ENCODE data around the gene WFDC8. TPM values are rescaled to one million over a fixed set of nuclear protein-coding genes. Genes with fewer than 3 reads are reported as not detected.
"Not testable (repeated sequence)": the region's sequence is repeated elsewhere in the genome, so short reads cannot be mapped to it uniquely, and the experiment has no call there.

WFDC8 gene
- polyA plus RNA-seq, 2 of the 4 experiments (the other 2 are of a cell fraction): not detected

DNA sequence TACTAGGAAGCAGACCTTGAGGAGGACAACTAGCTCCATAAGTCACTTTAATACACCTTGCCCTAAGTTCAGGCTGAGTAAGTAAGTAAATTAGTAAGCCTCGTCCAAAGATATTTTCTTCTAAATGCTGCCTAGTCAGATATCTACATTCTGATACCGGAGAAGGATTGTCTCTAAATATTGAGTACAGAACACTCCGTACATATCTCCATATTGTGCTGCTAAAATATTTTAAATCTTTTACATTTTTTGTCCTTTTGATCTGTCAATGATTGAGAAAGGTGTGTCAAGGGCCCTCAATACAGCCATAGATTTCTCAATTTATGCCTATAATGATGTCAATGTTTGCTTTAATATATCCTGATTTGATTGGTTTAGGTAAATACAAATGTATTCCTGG lies 3.2 kb downstream of the WFDC8 start:
- no peak overlapping the region for H3K4me2 ChIP-seq
- ChIA-PET POLR2A (no interaction called here), CTCF (no interaction called here)
- H3K9me3 ChIP-seq: no peaks in the 10 kb centered on the region
- no peak overlapping the region for H3K4me3 ChIP-seq
- FAIRE-seq (no peak), DNase-seq (ENCODE audit: low read depth in 1 of 2, low spot score in 1 of 2) (no peak), ATAC-seq (no peak)
- TF ChIP-seq FOSB (CRISPR knock-in tag; IDR thresholded peaks at IDR 0.05) (no peak), GATA3 (IDR thresholded peaks at IDR 0.05; ENCODE audit: borderline replicate concordance) (no peak), NFE2L2 (conservative IDR thresholded peaks at IDR 0.05; ENCODE audit: low read length) (no peak), ESRRA (IDR thresholded peaks at IDR 0.05; ENCODE audit: borderline replicate concordance, low read length) (no peak), MAFK (IDR thresholded peaks at IDR 0.05; ENCODE audit: partially characterized antibody) (no peak), CEBPB (IDR thresholded peaks at IDR 0.05) (no peak)
- TF ChIP-seq, protein P1, sequence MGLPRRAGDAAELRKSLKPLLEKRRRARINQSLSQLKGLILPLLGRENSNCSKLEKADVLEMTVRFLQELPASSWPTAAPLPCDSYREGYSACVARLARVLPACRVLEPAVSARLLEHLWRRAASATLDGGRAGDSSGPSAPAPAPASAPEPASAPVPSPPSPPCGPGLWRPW (IDR thresholded peaks at IDR 0.05): no peak
- 28% methylated on average over 3 of the region's 3 CpGs for WGBS (ENCODE audit: missing lambda C conversion rate)
- H3K27ac ChIP-seq: no peak overlapping the region
- no peaks in the 10 kb centered on the region for H3K4me1 ChIP-seq

DNA sequence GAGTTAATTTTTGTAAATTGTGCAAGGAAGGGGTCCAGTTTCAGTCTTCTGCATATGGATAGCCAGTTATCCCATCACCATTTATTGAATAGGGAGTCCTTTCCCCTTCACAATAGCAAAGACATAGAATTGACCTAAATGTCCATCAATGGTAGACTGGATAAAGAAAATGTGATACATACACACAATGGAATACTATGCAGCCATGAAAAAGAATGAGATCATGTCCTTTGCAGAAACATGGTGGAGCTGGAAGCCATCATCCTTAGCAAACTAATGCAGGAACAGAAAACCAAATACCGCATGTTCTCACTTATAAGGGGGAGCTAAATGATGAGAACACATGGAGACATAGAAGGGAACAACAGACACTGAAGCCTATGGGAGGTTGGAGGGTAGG lies 9.4 kb downstream of the WFDC8 start:
- H3K27ac ChIP-seq; DNase-seq (ENCODE audit: low read depth in 1 of 2, low spot score in 1 of 2); H3K4me3 ChIP-seq; H3K9me3 ChIP-seq; H3K4me1 ChIP-seq; ATAC-seq; FAIRE-seq; POLR2A ChIA-PET; H3K4me2 ChIP-seq: not testable (repeated sequence)
- CTCF ChIA-PET: interaction anchor here (2.6 kb wide), 1 partner anchor 201 kb away, joined by 11 read pairs; no protein-coding TSS in a partner anchor
- 3% methylated on average over 1 of the region's 1 CpG for WGBS (ENCODE audit: missing lambda C conversion rate)

DNA sequence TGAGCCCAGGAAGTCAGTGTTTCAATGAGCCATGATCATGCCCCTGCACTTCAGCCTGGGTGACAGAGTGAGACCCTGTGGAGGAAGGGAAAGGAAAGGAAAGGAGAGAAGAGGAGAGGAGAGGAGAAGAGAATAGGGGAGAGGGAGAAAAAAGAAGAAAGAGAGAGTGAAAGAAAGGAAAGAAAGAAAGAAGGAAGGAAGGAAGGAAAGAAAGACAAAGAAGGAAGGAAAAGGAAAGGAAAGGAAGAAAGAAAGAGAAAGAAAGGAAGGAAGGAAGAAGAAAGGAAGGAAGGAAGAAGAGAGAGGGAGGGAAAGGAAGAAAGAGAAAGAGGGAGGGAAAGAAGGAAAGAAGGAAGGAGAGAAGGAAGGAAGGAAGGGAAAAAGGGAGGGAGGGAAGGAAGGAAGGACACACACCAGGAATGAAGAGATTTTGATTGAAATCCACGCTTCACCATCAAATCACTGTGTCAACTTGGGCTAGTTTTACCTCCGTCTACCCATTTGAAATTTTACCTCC lies 14.3 kb downstream of the WFDC8 start:
- ChIA-PET CTCF (no interaction called here), POLR2A (no interaction called here)
- WGBS (ENCODE audit: missing lambda C conversion rate): 8% methylated on average over 2 of the region's 2 CpGs
- DNase-seq (ENCODE audit: low read depth in 1 of 2, low spot score in 1 of 2): no peak
- no peak for FAIRE-seq
- no peak overlapping the region for H3K4me3 ChIP-seq
- H3K27ac ChIP-seq: no peak overlapping the region
- H3K9me3 ChIP-seq: no peaks in the 10 kb centered on the region
- no peak for TF ChIP-seq ZC3H11A (IDR thresholded peaks at IDR 0.05)
- TF ChIP-seq FOSL2 (IDR thresholded peaks at IDR 0.05): no peak
- no peak for TF ChIP-seq FOSL2 (CRISPR knock-in tag; IDR thresholded peaks at IDR 0.05)
- no peak for TF ChIP-seq HOXA7 (CRISPR knock-in tag; IDR thresholded peaks at IDR 0.05)
- TF ChIP-seq, protein P2, sequence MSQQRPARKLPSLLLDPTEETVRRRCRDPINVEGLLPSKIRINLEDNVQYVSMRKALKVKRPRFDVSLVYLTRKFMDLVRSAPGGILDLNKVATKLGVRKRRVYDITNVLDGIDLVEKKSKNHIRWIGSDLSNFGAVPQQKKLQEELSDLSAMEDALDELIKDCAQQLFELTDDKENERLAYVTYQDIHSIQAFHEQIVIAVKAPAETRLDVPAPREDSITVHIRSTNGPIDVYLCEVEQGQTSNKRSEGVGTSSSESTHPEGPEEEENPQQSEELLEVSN (IDR thresholded peaks at IDR 0.05; ENCODE audit: borderline replicate concordance, low read depth): no peak
- H3K4me1 ChIP-seq: no peaks in the 10 kb centered on the region
- no peak overlapping the region for H3K4me2 ChIP-seq
- no peak for ATAC-seq

DNA sequence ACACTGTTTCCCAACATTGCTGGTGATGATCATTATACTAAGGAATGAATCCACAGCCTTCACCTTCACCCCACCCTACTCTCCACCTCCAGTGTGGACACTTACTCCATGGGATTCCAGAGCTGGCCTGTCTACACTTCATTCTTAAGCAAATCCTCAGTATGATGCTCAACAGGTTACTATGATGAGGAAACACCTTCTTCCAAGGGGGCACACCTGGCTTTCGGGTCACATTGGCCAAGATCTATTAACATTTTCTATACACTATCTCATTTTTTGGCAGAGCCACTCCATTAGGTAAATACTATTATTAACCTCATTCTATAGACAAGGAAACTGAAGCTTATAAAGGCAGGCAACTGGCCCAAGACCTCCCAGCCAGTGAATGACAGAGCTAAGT lies 23.9 kb downstream of the WFDC8 start:
- no peaks in the 10 kb centered on the region for H3K9me3 ChIP-seq
- CTCF ChIA-PET: interaction anchor here (0.6 to 1.0 kb wide), 3 partner anchors 120 to 232 kb away, joined by 3 read pairs; no protein-coding TSS in a partner anchor
- ATAC-seq: no peak
- POLR2A ChIA-PET: no interaction called here
- WGBS (ENCODE audit: missing lambda C conversion rate): 0% methylated on average over 1 of the region's 1 CpG
- H3K4me2 ChIP-seq: no peak overlapping the region
- FAIRE-seq: no peak
- TF ChIP-seq, protein P3, sequence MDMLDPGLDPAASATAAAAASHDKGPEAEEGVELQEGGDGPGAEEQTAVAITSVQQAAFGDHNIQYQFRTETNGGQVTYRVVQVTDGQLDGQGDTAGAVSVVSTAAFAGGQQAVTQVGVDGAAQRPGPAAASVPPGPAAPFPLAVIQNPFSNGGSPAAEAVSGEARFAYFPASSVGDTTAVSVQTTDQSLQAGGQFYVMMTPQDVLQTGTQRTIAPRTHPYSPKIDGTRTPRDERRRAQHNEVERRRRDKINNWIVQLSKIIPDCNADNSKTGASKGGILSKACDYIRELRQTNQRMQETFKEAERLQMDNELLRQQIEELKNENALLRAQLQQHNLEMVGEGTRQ (IDR thresholded peaks at IDR 0.05): no peak
- no peak for TF ChIP-seq JUNB (IDR thresholded peaks at IDR 0.05)
- DNase-seq (ENCODE audit: low read depth in 1 of 2, low spot score in 1 of 2): no peak
- no peak overlapping the region for H3K27ac ChIP-seq
- no peaks in the 10 kb centered on the region for H3K4me1 ChIP-seq
- no peak overlapping the region for H3K4me3 ChIP-seq

DNA sequence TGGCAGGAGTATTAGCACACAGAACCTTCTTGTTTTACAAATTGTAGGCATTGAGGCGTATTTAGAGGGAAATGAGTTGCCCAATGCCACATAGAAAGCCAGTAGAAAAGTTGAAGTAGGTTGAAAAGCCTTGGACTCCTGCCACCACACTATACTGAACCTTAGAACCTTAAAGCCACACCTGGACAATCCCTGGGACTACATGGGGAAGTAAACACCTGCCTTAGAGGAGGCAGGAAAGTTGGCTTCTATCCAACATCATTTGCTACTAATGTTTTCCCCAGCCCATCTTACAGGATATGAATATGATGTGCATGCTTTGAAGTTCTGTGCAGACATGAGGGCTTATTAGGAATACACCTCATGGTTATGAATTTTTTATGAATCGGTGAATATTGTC lies 26.6 kb downstream of the WFDC8 start:
- H3K9me3 ChIP-seq: no peaks in the 10 kb centered on the region
- no peaks in the 10 kb centered on the region for H3K4me1 ChIP-seq
- no peak overlapping the region for H3K4me3 ChIP-seq
- no peak for ATAC-seq
- ChIA-PET POLR2A (no interaction called here), CTCF (interaction anchor here (2.3 kb wide), 1 partner anchor 219 kb away, joined by 9 read pairs; no protein-coding TSS in a partner anchor)
- H3K27ac ChIP-seq: no peak overlapping the region
- no peak for DNase-seq (ENCODE audit: low read depth in 1 of 2, low spot score in 1 of 2)
- TF ChIP-seq HOXA7 (CRISPR knock-in tag; IDR thresholded peaks at IDR 0.05) (no peak), RARB (CRISPR knock-in tag; IDR thresholded peaks at IDR 0.05) (no peak), TP53 (CRISPR knock-in tag; IDR thresholded peaks at IDR 0.05) (no peak), SREBF2 (IDR thresholded peaks at IDR 0.05) (no peak), JUNB (IDR thresholded peaks at IDR 0.05) (no peak), EHF (CRISPR knock-in tag; IDR thresholded peaks at IDR 0.05) (no peak), ZNF302 (CRISPR knock-in tag; IDR thresholded peaks at IDR 0.05) (no peak)
- 2% methylated on average over 2 of the region's 2 CpGs for WGBS (ENCODE audit: missing lambda C conversion rate)
- FAIRE-seq: no peak
- no peak overlapping the region for H3K4me2 ChIP-seq

Measured in A549 (cell line).